HepG2 (cell line): ENCODE data around the gene RNASE12. TPM values are rescaled to one million over a fixed set of nuclear protein-coding genes. Genes with fewer than 3 reads are reported as not detected.
A peak's percentile ranks its signal among the peaks of the same experiment; 100 is the strongest.

Experiments used
- KDM5A ChIP-seq: fragments of 200-600 bp; sonication (generic); IDR thresholded peaks from 2 replicates; pipeline ENCODE4 v1.7.0; 2018; ENCODE audit warnings: antibody characterized with exemption, mild to moderate bottlenecking, low read length, borderline replicate concordance
- NFE2L2 ChIP-seq: fragments of 150-350 bp; IDR thresholded peaks from 2 replicates; pipeline ENCODE4 v1.6.1; 2014; ENCODE audit warnings: low read length
- PBX2 ChIP-seq: IDR thresholded peaks from 2 replicates; pipeline ENCODE4 v1.6.1; 2016; ENCODE audit warnings: control low read depth
- PITX1 ChIP-seq: sonication (generic); formaldehyde crosslinking; IDR thresholded peaks from 2 replicates; pipeline ENCODE4 v1.5.1; 2020; ENCODE audit warnings: mild to moderate bottlenecking, missing genetic modification reagents
- REL ChIP-seq: sonication (generic); formaldehyde crosslinking; conservative IDR thresholded peaks from 2 replicates; pipeline ENCODE4 v1.8.0; 2022; ENCODE audit warnings: mild to moderate bottlenecking, missing genetic modification reagents, moderate library complexity
- SETDB1 ChIP-seq: sonication (generic); formaldehyde crosslinking; IDR thresholded peaks from 2 replicates; pipeline ENCODE4 v1.5.1; 2020; ENCODE audit warnings: missing genetic modification reagents, mild to moderate bottlenecking, borderline replicate concordance
- TAF15 ChIP-seq: fragments of 200-400 bp; formaldehyde crosslinking; IDR thresholded peaks from one replicate; pipeline ENCODE4 v1.6.1; 2018; ENCODE audit warnings: mild to moderate bottlenecking, low read depth, low read length; ENCODE audit not compliant: poor library complexity, severe bottlenecking
- TMF1 ChIP-seq: sonication (generic); formaldehyde crosslinking; IDR thresholded peaks from 2 replicates; pipeline ENCODE4 v1.8.1; 2022; ENCODE audit warnings: low read depth, missing genetic modification reagents
- ZMAT3 ChIP-seq: sonication (generic); formaldehyde crosslinking; conservative IDR thresholded peaks from 2 replicates; pipeline ENCODE4 v1.7.0; 2021; ENCODE audit warnings: missing genetic modification reagents
- ZNF230 ChIP-seq: sonication (generic); formaldehyde crosslinking; IDR thresholded peaks from 2 replicates; pipeline ENCODE4 v1.4.0; 2020; ENCODE audit warnings: mild to moderate bottlenecking, missing genetic modification reagents
- ZNF441 ChIP-seq: sonication (generic); formaldehyde crosslinking; IDR thresholded peaks from 2 replicates; pipeline ENCODE4 v1.7.0; 2021; ENCODE audit warnings: missing genetic modification reagents, borderline replicate concordance
- ZNF614 ChIP-seq: IDR thresholded peaks from 2 replicates; pipeline ENCODE4 v1.6.1; 2018; ENCODE audit warnings: missing biosample characterization, missing genetic modification reagents, inconsistent platforms, borderline replicate concordance
- ZNF703 ChIP-seq: sonication (generic); formaldehyde crosslinking; IDR thresholded peaks from 2 replicates; pipeline ENCODE4 v1.5.1; 2020; ENCODE audit warnings: missing genetic modification reagents, mild to moderate bottlenecking, moderate library complexity, borderline replicate concordance
- ZNF737 ChIP-seq: sonication (generic); formaldehyde crosslinking; IDR thresholded peaks from 2 replicates; pipeline ENCODE4 v1.5.0; 2020; ENCODE audit warnings: missing genetic modification reagents, mild to moderate bottlenecking, borderline replicate concordance
- ZNF790 ChIP-seq: sonication (generic); formaldehyde crosslinking; IDR thresholded peaks from 2 replicates; pipeline ENCODE4 v1.8.0; 2022; ENCODE audit warnings: missing genetic modification reagents, mild to moderate bottlenecking, borderline replicate concordance
- polyA plus RNA-seq, 8 experiments: library from polyadenylated mRNA; depleted of rRNA in 3 of 8; stranded (reverse) in 7 of 8; unstranded in 1 of 8; fragments of >200 nt; fragmentation: Illumina TruSeq in 4 of 8; extraction: Trizol in 4 of 8; gene quantifications; 2 replicates each; pipeline versions ENCODE4 v1.2.1 to v1.2.3, GENCODE V29; 2011 to 2016; ENCODE audit warnings: low read depth in 4 of 8, missing spikeins in 1 of 8, mixed read lengths in 1 of 8; ENCODE audit not compliant: insufficient read depth in 1 of 8
- total RNA-seq, 5 experiments: library from RNA; depleted of rRNA; stranded (reverse); fragments of >200 nt; fragmentation: Illumina TruSeq; extraction: Trizol; gene quantifications; 2 replicates each; pipeline ENCODE4 v1.2.3, GENCODE V29; 2016; ENCODE audit warnings: low read depth in 1 of 5
- TF ChIP-seq, protein P1 (sequence below): sonication (generic); formaldehyde crosslinking; IDR thresholded peaks from 2 replicates; pipeline ENCODE4 v1.5.0; 2020; ENCODE audit warnings: mild to moderate bottlenecking, missing genetic modification reagents
- TF ChIP-seq, protein P2 (sequence below): sonication (generic); formaldehyde crosslinking; IDR thresholded peaks from 2 replicates; pipeline ENCODE4 v1.8.1; 2023; ENCODE audit warnings: missing genetic modification reagents, inconsistent platforms, borderline replicate concordance
- TF ChIP-seq, protein P3 (sequence below): sonication (generic); formaldehyde crosslinking; IDR thresholded peaks from 2 replicates; pipeline ENCODE4 v1.5.0; 2020; ENCODE audit warnings: mild to moderate bottlenecking, missing genetic modification reagents

Gene RNASE12
- total and polyA plus RNA-seq, 2 of the 13 experiments (the other 11 are each of a cell fraction or from before 2014, with no cell fraction given) = not detected

DNA sequence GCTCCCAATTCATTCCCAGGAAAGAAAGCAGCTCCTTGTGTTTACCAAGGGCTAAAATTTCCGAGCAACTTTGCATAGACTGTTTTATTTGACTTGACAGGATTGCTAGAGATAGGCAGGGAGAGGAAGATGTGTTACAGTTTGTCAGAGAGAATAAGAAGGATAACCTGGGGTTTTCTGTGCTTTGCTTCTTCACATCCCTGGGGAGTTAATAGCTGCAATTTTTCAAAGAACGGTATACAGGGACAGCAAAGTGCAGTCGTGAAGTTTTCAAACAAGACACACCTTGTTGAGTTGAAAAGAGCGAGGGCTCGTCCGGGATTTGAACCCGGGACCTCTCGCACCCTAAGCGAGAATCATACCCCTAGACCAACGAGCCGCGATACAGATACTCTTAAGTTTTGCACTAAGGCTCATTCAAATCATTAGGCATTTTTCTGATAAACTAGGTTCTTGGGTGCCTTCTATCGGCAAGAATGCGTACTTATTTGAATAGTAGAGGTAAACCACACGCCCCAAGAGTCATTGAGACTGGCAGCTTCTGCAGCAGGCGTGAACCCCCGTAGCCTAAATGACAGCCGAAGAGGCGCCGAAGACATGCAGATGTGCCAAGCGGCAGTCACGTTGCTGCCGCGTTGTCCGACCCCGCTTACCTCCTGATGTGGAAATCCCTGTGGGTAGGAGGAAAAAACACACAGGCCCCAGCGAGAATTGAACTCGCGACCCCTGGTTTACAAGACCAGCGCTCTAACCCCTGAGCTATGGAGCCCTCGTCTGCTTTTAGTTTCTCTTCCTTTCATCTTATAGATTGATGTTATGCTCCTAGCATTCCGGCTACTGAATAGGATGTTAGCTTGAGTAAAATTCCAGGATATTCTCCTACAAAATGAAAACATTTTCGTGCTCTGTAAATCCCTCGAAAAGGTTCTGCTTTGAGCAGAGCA is 22.2 kb upstream of the RNASE12 start (continued):
- TF ChIP-seq TAF15 (no peak), ZNF790 (CRISPR knock-in tag) (0 out of 2 replicates have a peak, but pooled peaks have one; percentile 16), TMF1 (CRISPR knock-in tag) (no peak; the same call in 1 of the 2 replicates), ZNF737 (CRISPR knock-in tag) (peak; percentile 39; the same call in 1 of the 2 replicates), ZNF614 (peak; percentile 65; the same call in 1 of the 2 replicates), ZMAT3 (CRISPR knock-in tag) (0 out of 2 replicates have a peak, but pooled peaks have one; percentile 35), ZNF441 (CRISPR knock-in tag) (peak; percentile 39), PBX2 (CRISPR knock-in tag) (no peak; the same call in 1 of the 2 replicates), SETDB1 (CRISPR knock-in tag) (no peak), ZNF703 (peak; percentile 72; the same call in 1 of the 2 replicates), NFE2L2 (no peak), KDM5A (peak; percentile 48; the same call in 1 of the 2 replicates), ZNF230 (CRISPR knock-in tag) (peak; percentile 79; the same call in 1 of the 2 replicates), PITX1 (CRISPR knock-in tag) (0 out of 2 replicates have a peak, but pooled peaks have one; percentile 5), REL (CRISPR knock-in tag) (peak; percentile 86; the same call in 1 of the 2 replicates)
- TF ChIP-seq, protein P1, sequence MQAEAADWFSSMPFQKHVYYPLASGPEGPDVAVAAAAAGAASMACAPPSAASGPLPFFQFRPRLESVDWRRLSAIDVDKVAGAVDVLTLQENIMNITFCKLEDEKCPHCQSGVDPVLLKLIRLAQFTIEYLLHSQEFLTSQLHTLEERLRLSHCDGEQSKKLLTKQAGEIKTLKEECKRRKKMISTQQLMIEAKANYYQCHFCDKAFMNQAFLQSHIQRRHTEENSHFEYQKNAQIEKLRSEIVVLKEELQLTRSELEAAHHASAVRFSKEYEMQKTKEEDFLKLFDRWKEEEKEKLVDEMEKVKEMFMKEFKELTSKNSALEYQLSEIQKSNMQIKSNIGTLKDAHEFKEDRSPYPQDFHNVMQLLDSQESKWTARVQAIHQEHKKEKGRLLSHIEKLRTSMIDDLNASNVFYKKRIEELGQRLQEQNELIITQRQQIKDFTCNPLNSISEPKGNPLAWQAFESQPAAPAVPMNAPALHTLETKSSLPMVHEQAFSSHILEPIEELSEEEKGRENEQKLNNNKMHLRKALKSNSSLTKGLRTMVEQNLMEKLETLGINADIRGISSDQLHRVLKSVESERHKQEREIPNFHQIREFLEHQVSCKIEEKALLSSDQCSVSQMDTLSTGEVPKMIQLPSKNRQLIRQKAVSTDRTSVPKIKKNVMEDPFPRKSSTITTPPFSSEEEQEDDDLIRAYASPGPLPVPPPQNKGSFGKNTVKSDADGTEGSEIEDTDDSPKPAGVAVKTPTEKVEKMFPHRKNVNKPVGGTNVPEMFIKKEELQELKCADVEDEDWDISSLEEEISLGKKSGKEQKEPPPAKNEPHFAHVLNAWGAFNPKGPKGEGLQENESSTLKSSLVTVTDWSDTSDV = no peak
- TF ChIP-seq, protein P2, sequence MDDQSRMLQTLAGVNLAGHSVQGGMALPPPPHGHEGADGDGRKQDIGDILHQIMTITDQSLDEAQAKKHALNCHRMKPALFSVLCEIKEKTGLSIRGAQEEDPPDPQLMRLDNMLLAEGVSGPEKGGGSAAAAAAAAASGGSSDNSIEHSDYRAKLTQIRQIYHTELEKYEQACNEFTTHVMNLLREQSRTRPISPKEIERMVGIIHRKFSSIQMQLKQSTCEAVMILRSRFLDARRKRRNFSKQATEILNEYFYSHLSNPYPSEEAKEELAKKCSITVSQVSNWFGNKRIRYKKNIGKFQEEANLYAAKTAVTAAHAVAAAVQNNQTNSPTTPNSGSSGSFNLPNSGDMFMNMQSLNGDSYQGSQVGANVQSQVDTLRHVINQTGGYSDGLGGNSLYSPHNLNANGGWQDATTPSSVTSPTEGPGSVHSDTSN (CRISPR knock-in tag) = no peak
- TF ChIP-seq, protein P3, sequence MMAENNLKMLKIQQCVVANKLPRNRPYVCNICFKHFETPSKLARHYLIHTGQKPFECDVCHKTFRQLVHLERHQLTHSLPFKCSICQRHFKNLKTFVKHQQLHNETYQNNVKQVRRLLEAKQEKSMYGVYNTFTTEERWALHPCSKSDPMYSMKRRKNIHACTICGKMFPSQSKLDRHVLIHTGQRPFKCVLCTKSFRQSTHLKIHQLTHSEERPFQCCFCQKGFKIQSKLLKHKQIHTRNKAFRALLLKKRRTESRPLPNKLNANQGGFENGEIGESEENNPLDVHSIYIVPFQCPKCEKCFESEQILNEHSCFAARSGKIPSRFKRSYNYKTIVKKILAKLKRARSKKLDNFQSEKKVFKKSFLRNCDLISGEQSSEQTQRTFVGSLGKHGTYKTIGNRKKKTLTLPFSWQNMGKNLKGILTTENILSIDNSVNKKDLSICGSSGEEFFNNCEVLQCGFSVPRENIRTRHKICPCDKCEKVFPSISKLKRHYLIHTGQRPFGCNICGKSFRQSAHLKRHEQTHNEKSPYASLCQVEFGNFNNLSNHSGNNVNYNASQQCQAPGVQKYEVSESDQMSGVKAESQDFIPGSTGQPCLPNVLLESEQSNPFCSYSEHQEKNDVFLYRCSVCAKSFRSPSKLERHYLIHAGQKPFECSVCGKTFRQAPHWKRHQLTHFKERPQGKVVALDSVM = peak; percentile 74
